Mesendoderm (in vitro differentiated cells): ENCODE measurements around the gene TEX51.

ENCODE experiments used
- DNase-seq: peaks from one replicate; pipeline ENCODE4 v3.0.0; 2013
- H2AK5ac ChIP-seq: 2 replicates; pipeline ENCODE4 v1.6.1; 2013; ENCODE audit warnings: low read length, inconsistent platforms
- H2BK120ac ChIP-seq: 2 replicates; pipeline ENCODE4 v1.6.1; 2013; ENCODE audit warnings: low read depth, mild to moderate bottlenecking, low read length, moderate library complexity, mixed read lengths
- H2BK15ac ChIP-seq: replicated peaks from 2 replicates; pipeline ENCODE4 v1.6.1; 2013; ENCODE audit warnings: low read depth, mild to moderate bottlenecking, moderate library complexity
- H2BK5ac ChIP-seq: 2 replicates; pipeline ENCODE4 v1.6.1; 2013; ENCODE audit warnings: low read length, inconsistent platforms
- H3K18ac ChIP-seq: 2 replicates; pipeline ENCODE4 v1.6.1; 2013; ENCODE audit warnings: mild to moderate bottlenecking, low read length, mixed read lengths
- H3K23ac ChIP-seq: one replicate; pipeline ENCODE4 v1.6.1; 2013; ENCODE audit warnings: low read length
- H3K27ac ChIP-seq: 2 replicates; pipeline ENCODE4 v1.5.1; 2013; ENCODE audit warnings: low read depth, mild to moderate bottlenecking, inconsistent platforms, low read length, moderate library complexity
- H3K27me3 ChIP-seq: 2 replicates; pipeline ENCODE4 v1.6.1; 2013; ENCODE audit warnings: low read length, control low read depth, mild to moderate bottlenecking, inconsistent platforms; ENCODE audit not compliant: insufficient read depth, poor library complexity
- H3K36me3 ChIP-seq: 2 replicates; pipeline ENCODE4 v1.6.1; 2013; ENCODE audit warnings: low read length, inconsistent platforms; ENCODE audit not compliant: control insufficient read depth, insufficient read depth
- H3K4ac ChIP-seq: one replicate; pipeline ENCODE4 v1.6.1; 2013; ENCODE audit warnings: low read depth, mild to moderate bottlenecking, low read length, moderate library complexity
- H3K4me1 ChIP-seq: 2 replicates; pipeline ENCODE4 v1.6.1; 2013; ENCODE audit warnings: low read depth, low read length, inconsistent platforms; ENCODE audit not compliant: control insufficient read depth
- H3K4me2 ChIP-seq: 2 replicates; pipeline ENCODE4 v1.6.1; 2013; ENCODE audit warnings: low read length
- H3K4me3 ChIP-seq: 2 replicates; pipeline ENCODE4 v1.5.1; 2013; ENCODE audit warnings: mild to moderate bottlenecking, low read length
- H3K56ac ChIP-seq: one replicate; pipeline ENCODE4 v1.6.1; 2013; ENCODE audit warnings: low read length
- H3K79me1 ChIP-seq: 2 replicates; pipeline ENCODE4 v1.6.1; 2013; ENCODE audit warnings: low read length, inconsistent platforms
- H3K79me2 ChIP-seq: 2 replicates; pipeline ENCODE4 v1.6.1; 2013; ENCODE audit warnings: mild to moderate bottlenecking, low read length; ENCODE audit not compliant: control insufficient read depth, insufficient read depth
- H3K9ac ChIP-seq: 2 replicates; pipeline ENCODE4 v1.6.1; 2013; ENCODE audit warnings: low read length, inconsistent platforms
- H4K5ac ChIP-seq: one replicate; pipeline ENCODE4 v1.6.1; 2013; ENCODE audit warnings: low read length
- H4K8ac ChIP-seq: one replicate; pipeline ENCODE4 v1.6.1; 2013; ENCODE audit warnings: low read depth, mild to moderate bottlenecking, control low read depth, low read length, moderate library complexity
- WGBS: extraction: QIAGEN DNeasy Blood & Tissue Kit; methylation state at CpG from one replicate; pipeline ENCODE4 v1.1.7; 2013; ENCODE audit warnings: low lambda C conversion rate, missing lambda C conversion rate; ENCODE audit not compliant: insufficient coverage; ENCODE audit errors: extremely low coverage; 5-methylcytosine and 5-hydroxymethylcytosine counted together

TEX51 gene

GRCh38 chr2:126921066-126921465, 22.4 kb downstream of the TEX51 start:
- no peak overlapping the region for H2BK120ac ChIP-seq
- no CpG with 5 or more reads among the region's 1 CpG for WGBS

GRCh38 chr2:126930970-126931590, 32.4 kb downstream of the TEX51 start:
- H3K18ac ChIP-seq, result no peak overlapping the region
- no peak overlapping the region for H3K23ac ChIP-seq
- DNase-seq, result no peak
- no peak overlapping the region for H3K27ac ChIP-seq
- no peak overlapping the region for H3K4ac ChIP-seq
- H2AK5ac ChIP-seq, result no peak overlapping the region
- H3K27me3 ChIP-seq, result no peaks in the 10 kb centered on the region
- H3K79me1 ChIP-seq, result no peaks in the 10 kb centered on the region
- no CpG with 5 or more reads among the region's 5 CpGs for WGBS
- H2BK15ac ChIP-seq, result no peak overlapping the region
- H2BK120ac ChIP-seq, result no peak overlapping the region
- H3K79me2 ChIP-seq, result no peaks in the 10 kb centered on the region
- H4K8ac ChIP-seq, result no peak overlapping the region
- no peaks in the 10 kb centered on the region for H3K36me3 ChIP-seq
- H2BK5ac ChIP-seq, result no peak overlapping the region
- no peak overlapping the region for H3K56ac ChIP-seq
- H3K4me1 ChIP-seq, result no peaks in the 10 kb centered on the region
- no peak overlapping the region for H3K4me2 ChIP-seq
- H3K9ac ChIP-seq, result no peak overlapping the region
- H3K4me3 ChIP-seq, result no peak overlapping the region
- H4K5ac ChIP-seq, result no peak overlapping the region

More at GRCh38 chr2:126921066-126921465, 22.4 kb downstream of the TEX51 start:
- Histone ChIP-seq H4K5ac (no peak overlapping the region), H3K23ac (no peak overlapping the region), H3K36me3 (no peaks in the 10 kb centered on the region), H3K27ac (no peak overlapping the region), H3K4me1 (no peaks in the 10 kb centered on the region), H3K4ac (no peak overlapping the region), H2AK5ac (no peak overlapping the region), H4K8ac (no peak overlapping the region), H3K9ac (no peak overlapping the region), H3K79me2 (no peaks in the 10 kb centered on the region), H3K4me2 (no peak overlapping the region), H3K18ac (no peak overlapping the region), H2BK5ac (no peak overlapping the region), H3K56ac (no peak overlapping the region), H2BK15ac (no peak overlapping the region), H3K27me3 (no peaks in the 10 kb centered on the region), H3K4me3 (no peak overlapping the region), H3K79me1 (no peaks in the 10 kb centered on the region)
- no peak for DNase-seq

GRCh38 chr2:126932529-126932928, 33.8 kb downstream of the TEX51 start:
- Histone ChIP-seq H2BK120ac (no peak overlapping the region), H3K9ac (no peak overlapping the region), H3K4me2 (no peak overlapping the region), H3K4me1 (no peaks in the 10 kb centered on the region), H2BK5ac (no peak overlapping the region), H3K79me1 (no peaks in the 10 kb centered on the region), H3K79me2 (no peaks in the 10 kb centered on the region), H4K5ac (no peak overlapping the region), H3K27me3 (no peaks in the 10 kb centered on the region), H3K18ac (no peak overlapping the region), H3K4ac (no peak overlapping the region), H3K23ac (no peak overlapping the region), H3K27ac (no peak overlapping the region), H3K56ac (no peak overlapping the region), H4K8ac (no peak overlapping the region), H3K4me3 (no peak overlapping the region), H3K36me3 (no peaks in the 10 kb centered on the region), H2AK5ac (no peak overlapping the region), H2BK15ac (no peak overlapping the region)
- WGBS, result no CpG with 5 or more reads among the region's 4 CpGs
- DNase-seq, result no peak

- H3K79me2 ChIP-seq, result no peaks in the 10 kb centered on the region
These were observed 34.4 kb downstream of the TEX51 start for GRCh38 chr2:126932966-126933710.

GRCh38 chr2:126933711-126934091, 35.0 kb downstream of the TEX51 start:
- Histone ChIP-seq H3K9ac (no peak overlapping the region), H2BK15ac (no peak overlapping the region), H3K79me2 (no peaks in the 10 kb centered on the region), H3K79me1 (no peaks in the 10 kb centered on the region), H3K23ac (no peak overlapping the region), H4K8ac (no peak overlapping the region), H3K18ac (no peak overlapping the region), H3K36me3 (no peaks in the 10 kb centered on the region), H3K4ac (no peak overlapping the region), H3K4me1 (no peaks in the 10 kb centered on the region), H4K5ac (no peak overlapping the region), H3K27ac (no peak overlapping the region), H3K56ac (no peak overlapping the region), H3K27me3 (no peaks in the 10 kb centered on the region), H2BK120ac (no peak overlapping the region), H2BK5ac (no peak overlapping the region), H2AK5ac (no peak overlapping the region), H3K4me3 (no peak overlapping the region), H3K4me2 (no peak overlapping the region)
- no CpG with 5 or more reads among the region's 4 CpGs for WGBS
- DNase-seq, result no peak

More at GRCh38 chr2:126932966-126933710, 34.4 kb downstream of the TEX51 start:
- H2AK5ac ChIP-seq, result no peak overlapping the region
- no peak overlapping the region for H3K4me2 ChIP-seq
- no CpG with 5 or more reads among the region's 14 CpGs for WGBS
- no peak overlapping the region for H3K56ac ChIP-seq
- H2BK5ac ChIP-seq, result no peak overlapping the region
- H3K4ac ChIP-seq, result no peak overlapping the region
- no peaks in the 10 kb centered on the region for H3K36me3 ChIP-seq
- H3K23ac ChIP-seq, result no peak overlapping the region
- no peaks in the 10 kb centered on the region for H3K4me1 ChIP-seq
- H4K8ac ChIP-seq, result no peak overlapping the region
- no peaks in the 10 kb centered on the region for H3K27me3 ChIP-seq
- H3K79me1 ChIP-seq, result no peaks in the 10 kb centered on the region
- no peak overlapping the region for H3K9ac ChIP-seq
- no peak overlapping the region for H2BK15ac ChIP-seq
- H4K5ac ChIP-seq, result no peak overlapping the region
- no peak overlapping the region for H2BK120ac ChIP-seq
- H3K27ac ChIP-seq, result no peak overlapping the region
- no peak overlapping the region for H3K4me3 ChIP-seq
- DNase-seq, result peak; percentile 18
- no peak overlapping the region for H3K18ac ChIP-seq
